Immature natural killer cell (primary cell): Measurements from ENCODE around the gene TPM3. TPM values are rescaled to one million over a fixed set of nuclear protein-coding genes. Genes with fewer than 3 reads are reported as not detected.

ENCODE experiments used
- DNase-seq, 3 donors: peaks; one replicate each; pipeline ENCODE4 v3.0.0; 2022; ENCODE audit warnings: mixed read lengths in 1 of 3
- H3K27ac Mint-ChIP-seq, 6 donors: one replicate each; pipeline ENCODE4 v1.8.0; 2020; ENCODE audit warnings: mixed read lengths in 6 of 6, mild to moderate bottlenecking in 5 of 6, inconsistent platforms in 4 of 6, moderate library complexity in 3 of 6
- H3K27me3 Mint-ChIP-seq, 3 donors: one replicate each; pipeline ENCODE4 v1.8.0; 2020 to 2021; ENCODE audit warnings: low read depth in 3 of 3, mild to moderate bottlenecking in 3 of 3, mixed read lengths in 3 of 3, moderate library complexity in 3 of 3, inconsistent platforms in 1 of 3
- H3K36me3 Mint-ChIP-seq, 3 donors: one replicate each; pipeline ENCODE4 v1.8.0; 2020; ENCODE audit warnings: mixed read lengths in 3 of 3, inconsistent platforms in 2 of 3, mild to moderate bottlenecking in 2 of 3
- H3K4me1 Mint-ChIP-seq, 2 donors: one replicate each; pipeline ENCODE4 v1.8.0; 2020; ENCODE audit warnings: inconsistent platforms in 2 of 2, mild to moderate bottlenecking in 2 of 2, mixed read lengths in 2 of 2, moderate library complexity in 1 of 2
- H3K4me3 Mint-ChIP-seq, 5 donors: one replicate each; pipeline ENCODE4 v1.8.0; 2020; ENCODE audit warnings: mild to moderate bottlenecking in 5 of 5, mixed read lengths in 5 of 5, inconsistent platforms in 3 of 5, moderate library complexity in 3 of 5
- H3K9me3 Mint-ChIP-seq, 6 donors: one replicate each; pipeline ENCODE4 v1.8.0; 2020; ENCODE audit warnings: mild to moderate bottlenecking in 6 of 6, mixed read lengths in 6 of 6, inconsistent platforms in 4 of 6, moderate library complexity in 3 of 6
- polyA plus RNA-seq, 3 donors: library from polyadenylated mRNA; unstranded; fragments of 300-500 nt; fragmentation: Illumina TruSeq; gene quantifications; one replicate each; pipeline ENCODE4 v1.2.3, GENCODE V29; 2021

Gene TPM3
- polyA plus RNA-seq, 3 donors from 2014 or later, result 1,142 to 1,239 (median 1,223) TPM

DNA sequence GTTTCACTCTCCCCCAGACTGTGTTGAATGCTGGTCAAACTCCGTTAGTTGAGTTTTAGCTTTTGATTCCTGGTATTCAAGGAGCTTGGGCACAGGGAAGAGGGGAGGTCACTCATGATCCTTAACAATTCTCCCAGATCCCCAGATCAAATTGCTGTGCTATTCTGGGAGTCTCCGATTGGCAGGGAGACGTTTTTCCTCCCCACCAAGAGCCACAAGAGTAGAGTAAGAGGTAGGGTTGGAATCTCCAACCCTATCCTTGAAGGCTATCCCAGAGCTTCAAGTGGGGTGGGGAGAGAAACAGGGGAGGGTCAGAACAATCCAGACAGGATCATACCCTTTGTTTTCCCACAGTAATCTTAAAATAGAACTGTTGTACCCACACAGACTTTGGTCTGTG is 576 bp upstream of the TPM3 start:
- Mint-ChIP-seq H3K4me1 (no peaks in the 10 kb centered on the region), H3K4me3 (no peak overlapping the region), H3K27ac (no peak overlapping the region), H3K9me3 (no peaks in the 10 kb centered on the region), H3K36me3 (no peaks in the 10 kb centered on the region), H3K27me3 (peaks cover 6 to 20% (median 7%) of the 10 kb centered on the region in 3 donors)
- DNase-seq, result no peak

DNA sequence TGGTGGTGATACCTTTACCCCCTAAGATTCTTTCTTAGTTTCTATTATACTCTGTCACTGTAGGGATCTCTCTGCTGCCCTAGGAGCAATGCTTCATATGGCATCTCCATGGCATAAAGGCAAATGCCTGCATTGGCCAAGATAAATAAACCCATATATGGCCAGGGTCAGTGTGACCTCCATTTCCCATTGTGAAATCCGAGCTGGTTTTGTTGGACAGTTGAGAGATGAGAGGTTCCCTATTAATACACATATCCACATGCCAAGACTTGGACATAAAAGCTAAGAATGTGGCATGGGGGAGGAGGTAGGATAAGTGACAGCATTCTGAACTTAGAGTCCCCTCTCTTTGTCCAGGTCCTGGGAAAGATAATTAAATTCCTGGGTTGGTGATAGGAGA is 1.4 kb downstream of the TPM3 start:
- Mint-ChIP-seq H3K4me3 (no peak overlapping the region), H3K27ac (no peak overlapping the region), H3K36me3 (no peaks in the 10 kb centered on the region), H3K4me1 (no peaks in the 10 kb centered on the region), H3K27me3 (peaks cover 6 to 22% (median 7%) of the 10 kb centered on the region in 3 donors), H3K9me3 (no peaks in the 10 kb centered on the region)
- no peak for DNase-seq

DNA sequence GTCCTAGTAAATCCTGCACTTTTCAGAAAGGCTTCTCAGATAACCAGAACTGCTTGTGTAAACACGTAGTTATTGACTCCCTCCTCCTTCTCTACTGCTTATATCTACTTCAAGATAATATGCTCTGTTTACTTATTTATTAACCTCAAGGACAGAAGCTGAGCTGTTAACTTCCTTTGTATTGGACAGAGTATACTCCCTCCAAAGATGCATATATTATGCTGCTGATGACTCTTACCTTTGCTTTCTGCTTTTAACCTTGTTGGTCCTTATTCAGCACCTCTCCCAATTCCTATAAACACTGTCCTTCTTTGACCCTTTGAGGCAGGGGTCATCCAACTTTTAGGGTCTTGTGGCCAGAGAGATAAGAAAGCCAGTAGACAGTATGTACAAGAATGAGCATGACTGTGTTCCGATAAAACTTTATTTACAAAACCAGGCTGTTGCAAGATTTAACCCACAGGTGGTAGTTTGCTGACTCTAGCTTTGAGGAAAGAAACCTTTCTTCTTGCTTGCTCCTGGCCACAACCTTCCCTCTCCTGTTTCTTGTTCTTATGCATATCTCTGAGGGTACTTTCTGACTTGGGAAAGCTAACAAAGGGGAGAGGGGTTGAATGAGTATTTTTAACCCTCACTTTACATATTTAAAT is 4.9 kb downstream of the TPM3 start:
- H3K9me3 Mint-ChIP-seq, result peaks cover 0 to 2% (median 0%) of the 10 kb centered on the region in 6 donors
- H3K27me3 Mint-ChIP-seq, result peaks cover 2 to 18% (median 15%) of the 10 kb centered on the region in 3 donors
- no peak overlapping the region for H3K4me3 Mint-ChIP-seq
- DNase-seq, result no peak
- peaks cover 0 to 4% (median 3%) of the 10 kb centered on the region in 3 donors for H3K36me3 Mint-ChIP-seq
- no peak overlapping the region for H3K27ac Mint-ChIP-seq
- H3K4me1 Mint-ChIP-seq, result peaks cover 14 to 16% of the 10 kb centered on the region in 2 donors

DNA sequence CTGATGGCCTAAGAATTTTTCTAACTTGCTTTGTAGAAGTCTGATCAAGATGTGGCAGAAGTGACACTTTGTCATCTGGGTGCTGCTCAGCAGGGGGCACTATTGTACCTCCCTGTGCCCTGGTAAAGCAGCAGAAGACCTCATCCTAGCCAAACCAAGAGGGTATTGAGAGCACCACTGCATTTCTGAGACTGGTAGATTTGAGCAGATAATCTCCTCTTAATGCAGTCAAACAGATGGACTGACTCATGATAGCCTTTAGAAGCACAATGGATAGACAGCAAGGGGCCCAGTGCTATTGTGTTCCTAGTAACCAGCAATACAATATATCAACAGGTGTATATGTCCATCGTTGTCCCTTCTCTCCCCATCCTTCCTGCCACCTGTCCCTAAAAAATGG is 5.7 kb downstream of the TPM3 start:
- peak; percentile 17 to 40 (median 30) for DNase-seq
- Mint-ChIP-seq H3K27me3 (peaks cover 1 to 17% (median 15%) of the 10 kb centered on the region in 3 donors), H3K4me1 (peaks cover 22 to 24% of the 10 kb centered on the region in 2 donors), H3K9me3 (peaks cover 0 to 2% (median 0%) of the 10 kb centered on the region in 6 donors), H3K27ac (peak overlapping the region in 2 of 6 donors; percentile 25 to 27), H3K4me3 (no peak overlapping the region), H3K36me3 (peaks cover 0 to 4% (median 3%) of the 10 kb centered on the region in 3 donors)

DNA sequence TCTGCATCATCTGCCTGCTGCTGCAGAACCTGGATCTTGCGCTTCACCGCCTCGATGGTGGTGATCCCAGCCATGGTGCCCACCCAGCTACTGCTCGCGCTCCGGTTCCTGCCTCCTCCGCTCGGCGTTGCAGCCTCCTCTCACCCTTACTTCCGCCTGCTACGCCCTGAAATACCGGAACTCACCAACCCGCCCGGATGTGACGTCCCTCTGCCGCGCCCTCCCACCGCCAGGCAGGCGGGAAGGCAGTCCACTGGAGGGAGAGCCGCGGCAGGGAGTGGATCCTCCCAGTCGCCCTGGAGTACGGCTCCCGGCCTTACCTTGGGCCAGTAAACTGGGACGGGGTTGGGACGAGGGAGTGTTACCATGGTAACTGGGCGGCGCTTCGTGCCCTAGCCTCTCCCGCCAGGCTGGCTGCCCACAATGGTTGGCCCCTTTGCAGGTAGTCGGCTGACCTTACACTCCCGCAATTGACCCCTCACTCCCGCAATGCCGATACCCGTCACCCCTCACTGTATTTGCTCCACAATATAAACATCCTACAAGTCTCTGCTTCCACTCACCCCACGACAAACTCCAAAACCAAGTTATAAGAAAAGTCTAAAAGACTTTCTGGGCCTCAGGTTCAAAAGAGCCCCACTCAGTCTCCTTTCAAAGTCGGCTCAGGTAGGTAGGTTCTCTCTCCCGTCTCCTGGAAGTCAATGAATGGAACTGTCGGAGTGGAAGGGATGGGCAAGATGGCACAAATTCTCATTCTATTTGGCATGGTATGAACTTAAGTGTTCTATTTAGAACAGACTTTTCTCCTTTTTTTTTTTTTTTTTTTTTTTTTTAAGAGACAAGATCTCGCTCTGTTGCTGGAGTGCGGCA is 8.6 kb downstream of the TPM3 start:
- H3K4me1 Mint-ChIP-seq, result peaks cover 51 to 53% of the 10 kb centered on the region in 2 donors
- peak overlapping the region; percentile 100 for H3K4me3 Mint-ChIP-seq
- H3K27ac Mint-ChIP-seq, result peak overlapping the region; percentile 96 to 100 (median 100)
- H3K9me3 Mint-ChIP-seq, result peaks cover 0 to 2% (median 0%) of the 10 kb centered on the region in 6 donors
- peaks cover 4 to 12% (median 4%) of the 10 kb centered on the region in 3 donors for H3K36me3 Mint-ChIP-seq
- DNase-seq, result peak; percentile 91 to 92 (median 91)
- H3K27me3 Mint-ChIP-seq, result peaks cover 1 to 15% (median 14%) of the 10 kb centered on the region in 3 donors

DNA sequence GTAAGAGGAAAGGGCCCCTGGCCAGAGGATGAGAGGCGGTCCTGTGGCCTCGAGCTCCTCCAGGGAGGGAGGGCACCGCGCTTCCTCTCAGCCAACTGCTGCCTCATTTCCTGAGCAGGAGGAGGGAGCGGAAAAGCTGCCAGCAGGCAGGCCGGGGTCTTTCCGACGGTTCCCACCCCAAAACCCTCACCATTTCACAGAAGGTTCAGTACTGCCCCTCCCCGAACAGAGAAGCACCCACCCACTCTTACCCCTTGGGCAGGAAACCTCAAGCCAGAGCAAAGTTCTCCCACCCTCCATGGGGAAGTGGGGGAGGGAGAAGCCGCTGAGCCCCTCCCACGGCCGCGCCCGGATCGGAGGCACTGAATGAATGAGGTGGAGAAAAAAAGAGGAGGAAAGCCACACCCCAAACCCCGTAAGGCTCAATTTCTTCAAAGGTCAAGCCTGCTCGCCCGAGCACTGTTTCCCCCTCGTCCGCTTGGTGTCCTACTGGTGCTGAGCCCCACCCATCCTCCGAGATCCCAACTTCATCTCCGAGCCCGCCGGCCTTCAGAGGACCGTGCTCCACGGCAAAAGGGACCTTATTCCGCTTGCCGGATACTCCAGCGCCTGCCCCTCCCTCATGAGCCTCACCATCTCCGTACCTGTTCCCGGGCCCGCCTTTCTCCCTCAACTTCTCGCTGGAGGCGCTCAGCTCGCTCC is 9.4 kb downstream of the TPM3 start:
- Mint-ChIP-seq H3K27me3 (peaks cover 0 to 15% (median 10%) of the 10 kb centered on the region in 3 donors), H3K4me1 (peaks cover 59 to 61% of the 10 kb centered on the region in 2 donors), H3K9me3 (peaks cover 0 to 2% (median 0%) of the 10 kb centered on the region in 6 donors)

DNA sequence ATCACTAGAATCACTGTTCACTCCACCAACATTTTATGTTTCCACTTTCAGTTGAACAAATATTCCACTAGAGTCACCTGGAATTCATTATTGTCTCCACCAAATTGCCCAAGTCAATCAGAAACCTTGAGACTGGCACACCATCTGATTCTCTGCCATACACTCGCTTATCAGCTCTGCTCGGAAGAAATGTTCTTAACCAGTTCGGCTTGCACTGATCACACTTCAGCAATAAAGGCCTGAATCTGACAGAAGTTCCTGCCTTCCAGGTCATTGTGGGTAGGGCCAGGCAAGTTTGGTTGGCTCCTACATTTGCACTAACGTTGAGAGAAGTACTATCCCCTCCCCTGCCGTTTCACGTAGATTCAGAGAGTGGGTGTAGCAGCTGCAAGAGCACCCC is 10.0 kb downstream of the TPM3 start:
- peaks cover 0 to 15% (median 8%) of the 10 kb centered on the region in 3 donors for H3K27me3 Mint-ChIP-seq
- DNase-seq, result no peak
- H3K27ac Mint-ChIP-seq, result peak overlapping the region; percentile 96 to 100 (median 100)
- H3K36me3 Mint-ChIP-seq, result peaks cover 4 to 12% (median 4%) of the 10 kb centered on the region in 3 donors
- H3K9me3 Mint-ChIP-seq, result peaks cover 0 to 2% (median 0%) of the 10 kb centered on the region in 6 donors
- H3K4me1 Mint-ChIP-seq, result peaks cover 64 to 66% of the 10 kb centered on the region in 2 donors
- H3K4me3 Mint-ChIP-seq, result peak overlapping the region; percentile 100

More for the DNA sequence above, 9.4 kb downstream of the TPM3 start:
- Mint-ChIP-seq H3K27ac (peak overlapping the region; percentile 96 to 100 (median 100)), H3K36me3 (peaks cover 4 to 12% (median 4%) of the 10 kb centered on the region in 3 donors), H3K4me3 (peak overlapping the region; percentile 100)
- peak; percentile 56 to 69 (median 65) for DNase-seq

DNA sequence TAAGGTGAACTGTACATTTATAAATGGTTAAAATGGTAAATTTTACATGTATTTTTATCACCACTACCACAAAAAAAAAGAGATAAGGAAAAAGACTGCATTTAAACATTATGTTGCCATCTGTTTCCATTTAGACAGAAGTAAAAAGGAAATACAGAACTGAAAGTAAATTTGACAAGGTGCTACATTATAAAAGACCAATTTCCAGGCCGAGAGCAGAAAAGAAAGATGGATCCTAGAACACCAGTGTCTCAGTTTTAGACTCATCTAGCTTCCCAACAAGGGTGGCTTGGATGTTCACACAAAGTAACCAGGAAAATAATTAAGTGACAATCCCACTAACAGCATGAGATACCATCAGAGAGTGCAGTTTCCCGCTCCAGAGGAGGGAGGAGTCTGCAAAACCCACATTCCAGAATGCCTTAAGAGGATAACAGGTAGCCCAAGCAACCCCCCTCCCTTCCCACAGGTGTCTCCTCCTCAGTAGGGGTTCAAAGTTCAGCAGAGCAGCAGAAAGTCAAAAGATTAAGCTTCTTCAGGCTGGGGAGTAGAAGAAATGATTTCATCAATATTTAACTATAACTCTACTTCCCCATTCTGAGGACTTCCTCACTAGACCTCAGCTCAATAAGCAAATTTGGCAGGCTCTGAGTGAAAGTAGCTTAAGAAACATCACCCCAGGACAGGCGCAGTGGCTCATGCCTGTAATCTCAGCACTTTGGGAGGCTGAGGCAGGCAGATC is 11.8 kb downstream of the TPM3 start:
- peaks cover 0 to 2% (median 0%) of the 10 kb centered on the region in 6 donors for H3K9me3 Mint-ChIP-seq
- peaks cover 0 to 15% (median 8%) of the 10 kb centered on the region in 3 donors for H3K27me3 Mint-ChIP-seq
- no peak for DNase-seq
- peak overlapping the region; percentile 91 to 99 (median 92) for H3K27ac Mint-ChIP-seq
- peak overlapping the region; percentile 73 to 84 (median 78) for H3K4me3 Mint-ChIP-seq
- H3K4me1 Mint-ChIP-seq, result peaks cover 81 to 85% of the 10 kb centered on the region in 2 donors
- H3K36me3 Mint-ChIP-seq, result peaks cover 4 to 12% (median 4%) of the 10 kb centered on the region in 3 donors

DNA sequence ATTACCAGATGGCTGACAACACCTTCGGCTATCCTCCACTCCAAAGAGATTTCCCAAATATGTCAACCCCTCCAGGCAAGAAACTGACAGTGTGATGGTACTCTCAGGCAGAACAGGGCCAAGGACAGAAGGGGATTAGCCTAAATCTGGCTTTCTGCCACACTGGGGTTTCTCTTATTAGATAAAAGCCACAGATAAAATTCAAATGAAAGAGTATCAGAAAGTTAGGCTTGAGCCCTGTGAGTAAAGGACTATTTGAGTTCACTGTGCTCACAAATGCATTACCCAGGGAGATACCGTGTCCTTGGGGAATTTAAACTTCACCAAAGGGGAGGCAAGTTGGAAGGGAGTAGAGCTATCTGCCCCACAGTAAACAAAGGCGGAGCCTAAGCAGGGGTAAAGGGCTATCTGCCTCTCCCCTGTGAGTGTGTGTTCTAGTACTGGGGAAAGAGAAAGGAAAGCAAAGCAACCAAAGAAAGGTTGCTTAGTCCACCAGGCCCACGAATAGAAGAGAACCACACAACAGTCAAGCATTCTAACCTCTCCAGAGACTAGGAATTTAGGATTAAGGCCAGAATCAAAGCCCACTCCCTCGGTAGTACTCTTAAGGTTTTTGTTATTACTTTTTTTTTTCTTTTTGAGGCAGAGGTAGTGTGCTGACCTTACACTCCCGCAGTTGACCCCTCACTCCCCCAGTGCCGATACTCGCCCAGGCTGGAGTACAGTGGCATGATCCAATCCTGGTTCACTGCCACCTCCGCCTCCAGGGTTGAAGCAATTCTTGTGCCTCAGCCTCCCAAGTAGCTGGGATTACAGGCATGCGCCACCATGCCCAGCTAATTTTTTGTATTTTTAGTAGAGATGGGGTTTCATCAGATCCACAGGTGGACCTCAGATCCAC is 12.7 kb downstream of the TPM3 start:
- Mint-ChIP-seq H3K36me3 (peaks cover 4 to 15% (median 4%) of the 10 kb centered on the region in 3 donors), H3K9me3 (peaks cover 0 to 2% (median 0%) of the 10 kb centered on the region in 6 donors), H3K27me3 (peaks cover 0 to 15% (median 8%) of the 10 kb centered on the region in 3 donors), H3K4me1 (peaks cover 83 to 92% of the 10 kb centered on the region in 2 donors), H3K27ac (peak overlapping the region; percentile 91 to 99 (median 92)), H3K4me3 (peak overlapping the region; percentile 73 to 84 (median 78))
- DNase-seq, result no peak

DNA sequence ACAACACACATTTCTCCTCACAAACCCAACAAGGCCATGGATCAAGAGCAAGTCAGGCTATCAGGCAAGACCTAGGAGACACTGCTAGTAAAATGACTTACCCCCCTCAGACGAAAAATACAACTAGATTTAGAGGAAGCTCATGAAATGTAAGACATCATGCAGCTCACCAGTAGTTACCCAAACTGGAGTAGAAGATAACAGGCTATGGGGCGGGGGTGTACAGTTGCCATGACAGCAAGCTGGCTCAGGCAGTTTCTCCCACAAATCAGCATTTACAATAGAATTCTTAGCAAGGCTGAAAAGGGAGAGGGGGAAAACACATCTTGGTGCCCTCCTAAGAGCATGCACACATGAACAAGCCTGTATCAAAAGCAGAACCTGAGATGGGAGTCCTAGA is 13.9 kb downstream of the TPM3 start:
- H3K27ac Mint-ChIP-seq, result peak overlapping the region; percentile 74 to 99 (median 92)
- peaks cover 0 to 2% (median 0%) of the 10 kb centered on the region in 6 donors for H3K9me3 Mint-ChIP-seq
- peaks cover 0 to 10% (median 3%) of the 10 kb centered on the region in 3 donors for H3K27me3 Mint-ChIP-seq
- peaks cover 4 to 18% (median 4%) of the 10 kb centered on the region in 3 donors for H3K36me3 Mint-ChIP-seq
- H3K4me3 Mint-ChIP-seq, result peak overlapping the region; percentile 3 to 84 (median 58)
- no peak for DNase-seq
- H3K4me1 Mint-ChIP-seq, result peaks cover 77 to 86% of the 10 kb centered on the region in 2 donors

DNA sequence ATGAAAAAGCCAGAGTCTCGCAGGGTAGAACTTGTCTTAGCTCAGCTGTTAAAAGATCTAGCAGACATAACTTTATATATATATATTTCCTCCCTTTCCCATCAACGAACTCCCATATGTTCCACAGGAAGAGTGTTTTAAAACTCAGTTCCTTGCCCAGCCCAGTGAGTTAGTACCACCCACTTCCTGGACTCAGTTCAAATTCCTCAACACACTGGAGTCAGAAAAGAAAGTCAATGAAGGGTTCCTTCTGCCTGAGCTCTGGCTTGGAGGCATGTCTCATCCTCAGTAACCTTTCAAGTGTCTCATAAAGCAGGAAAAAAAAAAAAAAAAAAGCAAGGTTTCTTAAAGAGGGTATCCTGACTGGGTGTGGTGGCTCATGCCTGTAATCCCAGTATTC is 15.6 kb downstream of the TPM3 start:
- Mint-ChIP-seq H3K27me3 (peaks cover 0 to 3% (median 2%) of the 10 kb centered on the region in 3 donors), H3K4me1 (peaks cover 67 to 87% of the 10 kb centered on the region in 2 donors), H3K27ac (peak overlapping the region; percentile 74 to 96 (median 83)), H3K9me3 (no peaks in the 10 kb centered on the region), H3K36me3 (peaks cover 12 to 32% (median 17%) of the 10 kb centered on the region in 3 donors), H3K4me3 (peak overlapping the region in 3 of 5 donors; percentile 6 to 42 (median 30))
- no peak for DNase-seq

DNA sequence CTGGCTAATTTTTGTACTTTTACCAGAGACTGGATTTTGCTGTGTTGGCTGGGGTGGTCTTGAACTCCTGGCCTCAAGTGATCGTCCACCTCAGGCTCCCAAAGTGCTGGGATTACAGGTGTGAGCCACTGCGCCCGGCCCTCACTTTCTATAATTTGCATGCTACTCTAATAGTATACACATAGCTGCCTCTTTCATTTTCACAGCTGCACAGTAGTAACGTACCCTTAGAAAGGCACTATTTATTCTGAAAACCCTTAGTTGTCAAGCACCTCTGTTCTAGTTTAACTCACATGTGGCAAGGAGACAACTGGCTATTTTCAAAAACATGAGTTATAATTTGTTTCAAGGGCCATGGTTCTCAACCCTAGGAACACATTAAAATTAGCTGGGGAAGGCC is 17.2 kb downstream of the TPM3 start:
- Mint-ChIP-seq H3K27me3 (peaks cover 0 to 2% (median 1%) of the 10 kb centered on the region in 3 donors), H3K27ac (peak overlapping the region in 2 of 6 donors; percentile 39 to 50), H3K9me3 (no peaks in the 10 kb centered on the region), H3K4me1 (peaks cover 58 to 87% of the 10 kb centered on the region in 2 donors), H3K4me3 (no peak overlapping the region), H3K36me3 (peaks cover 13 to 45% (median 31%) of the 10 kb centered on the region in 3 donors)
- no peak for DNase-seq
